GM23338 (cell line): ENCODE measurements around the gene PHLDB3. TPM values are rescaled to one million over a fixed set of nuclear protein-coding genes. Genes with fewer than 3 reads are reported as not detected.

Experiments
- ATAC-seq: fragments of 200-7000 bp; cut with Tn5 transposase; 3 replicates; pipeline ENCODE4 v1.9.1; 2020
- DNase-seq: peaks from one replicate; pipeline ENCODE4 v3.0.0-alpha.2; 2015; ENCODE audit warnings: low spot score
- H2AFZ ChIP-seq: fragments of 200-600 bp; sonication (generic); 2 replicates; pipeline ENCODE4 v1.8.0; 2016; ENCODE audit warnings: antibody characterized with exemption, mild to moderate bottlenecking, moderate library complexity
- H3F3A ChIP-seq: fragments of 200-600 bp; sonication (generic); replicated peaks from 2 replicates; pipeline ENCODE4 v1.8.0; 2017; ENCODE audit warnings: antibody characterized with exemption, mixed run types, low read depth
- H3K27ac ChIP-seq: fragments of 200-600 bp; sonication (generic); 2 replicates; pipeline ENCODE4 v1.6.1; 2016; ENCODE audit warnings: low read depth
- H3K27me3 ChIP-seq: fragments of 200-600 bp; sonication (generic); 2 replicates; pipeline ENCODE4 v1.8.0; 2016; ENCODE audit warnings: mild to moderate bottlenecking, mixed run types, moderate library complexity; ENCODE audit not compliant: insufficient read depth
- H3K36me3 ChIP-seq: fragments of 200-600 bp; sonication (generic); 2 replicates; pipeline ENCODE4 v1.8.0; 2016; ENCODE audit warnings: mild to moderate bottlenecking; ENCODE audit not compliant: insufficient read depth
- H3K4me1 ChIP-seq: fragments of 200-600 bp; sonication (generic); 2 replicates; pipeline ENCODE4 v1.8.0; 2016; ENCODE audit warnings: mild to moderate bottlenecking, moderate library complexity; ENCODE audit not compliant: insufficient read depth
- H3K4me2 ChIP-seq: fragments of 200-600 bp; sonication (generic); 2 replicates; pipeline ENCODE4 v1.7.1; 2017; ENCODE audit warnings: mixed run types
- H3K4me3 ChIP-seq: fragments of 200-600 bp; sonication (generic); 2 replicates; pipeline ENCODE4 v1.6.1; 2016; ENCODE audit warnings: mixed run types
- H3K79me2 ChIP-seq: fragments of 200-600 bp; sonication (generic); replicated peaks from 2 replicates; pipeline ENCODE4 v1.8.0; 2017; ENCODE audit warnings: mild to moderate bottlenecking; ENCODE audit not compliant: insufficient read depth
- H3K9me2 ChIP-seq: fragments of 200-600 bp; sonication (generic); 2 replicates; pipeline ENCODE4 v1.8.0; 2017; ENCODE audit not compliant: insufficient read depth
- H4K20me1 ChIP-seq: fragments of 200-600 bp; sonication (generic); replicated peaks from 2 replicates; pipeline ENCODE4 v1.8.0; 2017; ENCODE audit warnings: mild to moderate bottlenecking; ENCODE audit not compliant: insufficient read depth
- H3K27ac Mint-ChIP-seq: 2 replicates; pipeline ENCODE4 v1.8.0; 2020; ENCODE audit warnings: inconsistent platforms, mild to moderate bottlenecking, moderate library complexity, mixed read lengths
- H3K27me3 Mint-ChIP-seq: 3 replicates; pipeline ENCODE4 v1.8.0; 2022; ENCODE audit warnings: low read depth, mild to moderate bottlenecking, moderate library complexity, mixed read lengths, inconsistent platforms; ENCODE audit not compliant: insufficient read depth, poor library complexity
- H3K36me3 Mint-ChIP-seq: 3 replicates; pipeline ENCODE4 v1.8.0; 2021; ENCODE audit warnings: low read depth, mild to moderate bottlenecking, inconsistent platforms, moderate library complexity, mixed read lengths
- H3K4me1 Mint-ChIP-seq: 3 replicates; pipeline ENCODE4 v1.8.0; 2020; ENCODE audit warnings: mild to moderate bottlenecking, inconsistent platforms, mixed read lengths
- H3K4me3 Mint-ChIP-seq: 3 replicates; pipeline ENCODE4 v1.8.0; 2021; ENCODE audit warnings: moderate library complexity, mild to moderate bottlenecking, inconsistent platforms, mixed read lengths
- H3K9me3 Mint-ChIP-seq: 3 replicates; pipeline ENCODE4 v1.8.0; 2020; ENCODE audit warnings: moderate library complexity, mild to moderate bottlenecking, inconsistent platforms, mixed read lengths
- CREB1 ChIP-seq: fragments of 250-450 bp; sonication (Bioruptor Pico); IDR thresholded peaks from 2 replicates; pipeline ENCODE4 v1.5.0; 2020; ENCODE audit warnings: low read depth, mild to moderate bottlenecking, moderate library complexity
- EZH2 ChIP-seq: fragments of 200-600 bp; sonication (generic); IDR thresholded peaks from one replicate; pipeline ENCODE4 v1.8.0; 2017; ENCODE audit warnings: antibody characterized with exemption, mild to moderate bottlenecking, low read depth; ENCODE audit not compliant: unreplicated experiment
- JUNB ChIP-seq: IDR thresholded peaks from one replicate; pipeline ENCODE4 v1.6.1; 2016; ENCODE audit warnings: antibody characterized with exemption; ENCODE audit not compliant: unreplicated experiment
- POLR2AphosphoS5 ChIP-seq: IDR thresholded peaks from 2 replicates; pipeline ENCODE4 v1.6.1; 2016; ENCODE audit warnings: antibody characterized with exemption, low read depth
- STAT1 ChIP-seq: IDR thresholded peaks from one replicate; pipeline ENCODE4 v1.6.1; 2016; ENCODE audit warnings: antibody characterized with exemption; ENCODE audit not compliant: unreplicated experiment
- ZNF114 ChIP-seq: fragments of 250-450 bp; sonication (Bioruptor Pico); IDR thresholded peaks from 2 replicates; pipeline ENCODE4 v1.5.0; 2020; ENCODE audit warnings: mild to moderate bottlenecking, moderate library complexity
- polyA plus RNA-seq: library from polyadenylated mRNA; unstranded; fragments of >200 nt; fragmentation: Nextera tagmentation; extraction: Ambion mirVana; gene quantifications from 2 replicates; pipeline ENCODE4 v1.2.1, GENCODE V29; 2016
- total RNA-seq: library from RNA; depleted of rRNA; stranded (reverse); fragments of >200 nt; shearing (Covaris generic); gene quantifications from 2 replicates; pipeline ENCODE4 v1.2.3, GENCODE V29; 2014
- TF ChIP-seq, protein P1 (sequence below): IDR thresholded peaks from 2 replicates; pipeline ENCODE4 v1.6.1; 2016; ENCODE audit warnings: antibody characterized with exemption
- TF ChIP-seq, protein P2 (sequence below): IDR thresholded peaks from one replicate; pipeline ENCODE4 v1.6.1; 2018; ENCODE audit warnings: antibody characterized with exemption; ENCODE audit not compliant: unreplicated experiment
- TF ChIP-seq, protein P3 (sequence below): fragments of 250-450 bp; sonication (Bioruptor Pico); IDR thresholded peaks from 2 replicates; pipeline ENCODE4 v1.5.0; 2020; ENCODE audit warnings: mild to moderate bottlenecking, moderate library complexity

PHLDB3 gene
- total and polyA plus RNA-seq, 2 experiments from 2014 or later = 6.3 to 15.4 TPM

DNA sequence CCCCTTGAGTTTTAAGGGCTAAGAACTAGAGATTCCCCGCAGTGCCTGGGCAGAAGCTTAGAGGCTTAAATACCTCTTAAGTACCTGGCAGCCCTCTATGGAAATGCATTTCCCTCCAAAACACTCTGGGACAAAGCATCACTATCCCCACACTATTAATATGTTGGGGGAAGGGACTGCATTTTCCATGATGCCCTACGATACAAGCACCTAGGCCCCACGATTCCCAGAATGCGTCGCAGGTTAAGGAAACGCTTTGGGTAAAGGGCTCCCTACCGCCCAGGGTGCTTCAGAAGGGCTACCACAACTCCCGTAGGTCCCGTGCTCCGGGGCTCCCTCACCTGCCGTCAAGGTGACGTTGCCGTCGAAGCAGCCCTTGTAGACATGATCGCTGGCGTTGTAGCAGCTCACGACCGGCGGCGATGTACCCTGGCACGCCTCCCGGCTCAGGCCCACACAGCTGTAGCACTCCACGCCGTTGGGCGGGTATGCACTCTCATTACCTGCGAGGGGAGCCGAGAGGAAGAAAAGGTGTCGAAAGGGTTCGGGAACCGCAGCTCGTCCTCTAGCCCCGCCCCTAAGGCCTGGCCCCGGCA, 41.7 kb downstream of the PHLDB3 start:
- H3K9me2 ChIP-seq = no peaks in the 10 kb centered on the region
- DNase-seq = no peak
- H2AFZ ChIP-seq = peak overlapping the region; percentile 96
- peaks cover 14% of the 10 kb centered on the region for H3F3A ChIP-seq
- H3K27me3 ChIP-seq = peaks cover 26% of the 10 kb centered on the region
- H3K36me3 Mint-ChIP-seq = no peaks in the 10 kb centered on the region
- H3K4me1 ChIP-seq = peaks cover 15% of the 10 kb centered on the region
- peaks cover 4% of the 10 kb centered on the region for H3K4me1 Mint-ChIP-seq
- no peaks in the 10 kb centered on the region for H3K36me3 ChIP-seq
- peak overlapping the region; percentile 87 for H3K4me2 ChIP-seq
- H3K27me3 Mint-ChIP-seq = peaks cover 14% of the 10 kb centered on the region
- no peaks in the 10 kb centered on the region for H3K9me3 Mint-ChIP-seq
- H3K4me3 ChIP-seq = peak overlapping the region; percentile 89
- TF ChIP-seq, protein P1, sequence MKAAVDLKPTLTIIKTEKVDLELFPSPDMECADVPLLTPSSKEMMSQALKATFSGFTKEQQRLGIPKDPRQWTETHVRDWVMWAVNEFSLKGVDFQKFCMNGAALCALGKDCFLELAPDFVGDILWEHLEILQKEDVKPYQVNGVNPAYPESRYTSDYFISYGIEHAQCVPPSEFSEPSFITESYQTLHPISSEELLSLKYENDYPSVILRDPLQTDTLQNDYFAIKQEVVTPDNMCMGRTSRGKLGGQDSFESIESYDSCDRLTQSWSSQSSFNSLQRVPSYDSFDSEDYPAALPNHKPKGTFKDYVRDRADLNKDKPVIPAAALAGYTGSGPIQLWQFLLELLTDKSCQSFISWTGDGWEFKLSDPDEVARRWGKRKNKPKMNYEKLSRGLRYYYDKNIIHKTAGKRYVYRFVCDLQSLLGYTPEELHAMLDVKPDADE = no peak
- TF ChIP-seq POLR2AphosphoS5 = peak; percentile 78
- TF ChIP-seq CREB1 (CRISPR knock-in tag) = peak; percentile 24; the same call in 1 of the 2 replicates
- TF ChIP-seq JUNB = no peak
- TF ChIP-seq, protein P2, sequence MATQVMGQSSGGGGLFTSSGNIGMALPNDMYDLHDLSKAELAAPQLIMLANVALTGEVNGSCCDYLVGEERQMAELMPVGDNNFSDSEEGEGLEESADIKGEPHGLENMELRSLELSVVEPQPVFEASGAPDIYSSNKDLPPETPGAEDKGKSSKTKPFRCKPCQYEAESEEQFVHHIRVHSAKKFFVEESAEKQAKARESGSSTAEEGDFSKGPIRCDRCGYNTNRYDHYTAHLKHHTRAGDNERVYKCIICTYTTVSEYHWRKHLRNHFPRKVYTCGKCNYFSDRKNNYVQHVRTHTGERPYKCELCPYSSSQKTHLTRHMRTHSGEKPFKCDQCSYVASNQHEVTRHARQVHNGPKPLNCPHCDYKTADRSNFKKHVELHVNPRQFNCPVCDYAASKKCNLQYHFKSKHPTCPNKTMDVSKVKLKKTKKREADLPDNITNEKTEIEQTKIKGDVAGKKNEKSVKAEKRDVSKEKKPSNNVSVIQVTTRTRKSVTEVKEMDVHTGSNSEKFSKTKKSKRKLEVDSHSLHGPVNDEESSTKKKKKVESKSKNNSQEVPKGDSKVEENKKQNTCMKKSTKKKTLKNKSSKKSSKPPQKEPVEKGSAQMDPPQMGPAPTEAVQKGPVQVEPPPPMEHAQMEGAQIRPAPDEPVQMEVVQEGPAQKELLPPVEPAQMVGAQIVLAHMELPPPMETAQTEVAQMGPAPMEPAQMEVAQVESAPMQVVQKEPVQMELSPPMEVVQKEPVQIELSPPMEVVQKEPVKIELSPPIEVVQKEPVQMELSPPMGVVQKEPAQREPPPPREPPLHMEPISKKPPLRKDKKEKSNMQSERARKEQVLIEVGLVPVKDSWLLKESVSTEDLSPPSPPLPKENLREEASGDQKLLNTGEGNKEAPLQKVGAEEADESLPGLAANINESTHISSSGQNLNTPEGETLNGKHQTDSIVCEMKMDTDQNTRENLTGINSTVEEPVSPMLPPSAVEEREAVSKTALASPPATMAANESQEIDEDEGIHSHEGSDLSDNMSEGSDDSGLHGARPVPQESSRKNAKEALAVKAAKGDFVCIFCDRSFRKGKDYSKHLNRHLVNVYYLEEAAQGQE = no peak
- peak overlapping the region; percentile 94 for H3K4me3 Mint-ChIP-seq
- no peaks in the 10 kb centered on the region for H4K20me1 ChIP-seq
- H3K27ac Mint-ChIP-seq = peak overlapping the region; percentile 89
- peak overlapping the region; percentile 83 for H3K27ac ChIP-seq
- no peaks in the 10 kb centered on the region for H3K79me2 ChIP-seq
- peak; percentile 71 for ATAC-seq

DNA sequence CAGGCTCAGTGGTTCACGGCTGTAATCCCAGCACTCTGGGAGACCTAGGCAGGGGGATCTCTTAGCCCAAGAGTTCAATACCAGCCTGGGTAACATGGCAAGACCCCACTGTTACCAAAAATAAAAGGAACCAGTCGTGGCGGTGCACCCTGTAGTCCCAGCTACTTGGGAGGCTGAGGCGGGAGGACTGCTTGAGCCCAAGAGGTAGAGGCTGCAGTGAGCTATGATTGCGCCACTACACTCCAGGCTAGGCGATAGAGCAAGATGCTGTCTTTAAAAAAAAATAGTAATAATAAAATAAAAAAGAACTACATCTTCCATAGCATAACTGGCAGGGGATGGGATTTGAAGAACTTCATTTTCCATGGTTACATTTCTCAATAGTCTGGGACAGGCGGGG, 42.2 kb downstream of the PHLDB3 start:
- Mint-ChIP-seq H3K4me1 (peaks cover 8% of the 10 kb centered on the region), H3K27ac (peak overlapping the region; percentile 89; the same call in 1 of the 2 replicates), H3K9me3 (no peaks in the 10 kb centered on the region), H3K4me3 (peak overlapping the region; percentile 94), H3K27me3 (peaks cover 14% of the 10 kb centered on the region), H3K36me3 (no peaks in the 10 kb centered on the region)
- Histone ChIP-seq H2AFZ (peak overlapping the region; percentile 96), H3K36me3 (no peaks in the 10 kb centered on the region), H3K4me3 (peak overlapping the region; percentile 89), H3K27ac (peak overlapping the region; percentile 83), H3K9me2 (no peaks in the 10 kb centered on the region), H3K79me2 (no peaks in the 10 kb centered on the region), H4K20me1 (no peaks in the 10 kb centered on the region), H3K4me1 (peaks cover 15% of the 10 kb centered on the region), H3K27me3 (peaks cover 26% of the 10 kb centered on the region), H3K4me2 (peak overlapping the region; percentile 87), H3F3A (peaks cover 14% of the 10 kb centered on the region)
- no peak for DNase-seq
- ATAC-seq = no peak
- TF ChIP-seq, protein P3, sequence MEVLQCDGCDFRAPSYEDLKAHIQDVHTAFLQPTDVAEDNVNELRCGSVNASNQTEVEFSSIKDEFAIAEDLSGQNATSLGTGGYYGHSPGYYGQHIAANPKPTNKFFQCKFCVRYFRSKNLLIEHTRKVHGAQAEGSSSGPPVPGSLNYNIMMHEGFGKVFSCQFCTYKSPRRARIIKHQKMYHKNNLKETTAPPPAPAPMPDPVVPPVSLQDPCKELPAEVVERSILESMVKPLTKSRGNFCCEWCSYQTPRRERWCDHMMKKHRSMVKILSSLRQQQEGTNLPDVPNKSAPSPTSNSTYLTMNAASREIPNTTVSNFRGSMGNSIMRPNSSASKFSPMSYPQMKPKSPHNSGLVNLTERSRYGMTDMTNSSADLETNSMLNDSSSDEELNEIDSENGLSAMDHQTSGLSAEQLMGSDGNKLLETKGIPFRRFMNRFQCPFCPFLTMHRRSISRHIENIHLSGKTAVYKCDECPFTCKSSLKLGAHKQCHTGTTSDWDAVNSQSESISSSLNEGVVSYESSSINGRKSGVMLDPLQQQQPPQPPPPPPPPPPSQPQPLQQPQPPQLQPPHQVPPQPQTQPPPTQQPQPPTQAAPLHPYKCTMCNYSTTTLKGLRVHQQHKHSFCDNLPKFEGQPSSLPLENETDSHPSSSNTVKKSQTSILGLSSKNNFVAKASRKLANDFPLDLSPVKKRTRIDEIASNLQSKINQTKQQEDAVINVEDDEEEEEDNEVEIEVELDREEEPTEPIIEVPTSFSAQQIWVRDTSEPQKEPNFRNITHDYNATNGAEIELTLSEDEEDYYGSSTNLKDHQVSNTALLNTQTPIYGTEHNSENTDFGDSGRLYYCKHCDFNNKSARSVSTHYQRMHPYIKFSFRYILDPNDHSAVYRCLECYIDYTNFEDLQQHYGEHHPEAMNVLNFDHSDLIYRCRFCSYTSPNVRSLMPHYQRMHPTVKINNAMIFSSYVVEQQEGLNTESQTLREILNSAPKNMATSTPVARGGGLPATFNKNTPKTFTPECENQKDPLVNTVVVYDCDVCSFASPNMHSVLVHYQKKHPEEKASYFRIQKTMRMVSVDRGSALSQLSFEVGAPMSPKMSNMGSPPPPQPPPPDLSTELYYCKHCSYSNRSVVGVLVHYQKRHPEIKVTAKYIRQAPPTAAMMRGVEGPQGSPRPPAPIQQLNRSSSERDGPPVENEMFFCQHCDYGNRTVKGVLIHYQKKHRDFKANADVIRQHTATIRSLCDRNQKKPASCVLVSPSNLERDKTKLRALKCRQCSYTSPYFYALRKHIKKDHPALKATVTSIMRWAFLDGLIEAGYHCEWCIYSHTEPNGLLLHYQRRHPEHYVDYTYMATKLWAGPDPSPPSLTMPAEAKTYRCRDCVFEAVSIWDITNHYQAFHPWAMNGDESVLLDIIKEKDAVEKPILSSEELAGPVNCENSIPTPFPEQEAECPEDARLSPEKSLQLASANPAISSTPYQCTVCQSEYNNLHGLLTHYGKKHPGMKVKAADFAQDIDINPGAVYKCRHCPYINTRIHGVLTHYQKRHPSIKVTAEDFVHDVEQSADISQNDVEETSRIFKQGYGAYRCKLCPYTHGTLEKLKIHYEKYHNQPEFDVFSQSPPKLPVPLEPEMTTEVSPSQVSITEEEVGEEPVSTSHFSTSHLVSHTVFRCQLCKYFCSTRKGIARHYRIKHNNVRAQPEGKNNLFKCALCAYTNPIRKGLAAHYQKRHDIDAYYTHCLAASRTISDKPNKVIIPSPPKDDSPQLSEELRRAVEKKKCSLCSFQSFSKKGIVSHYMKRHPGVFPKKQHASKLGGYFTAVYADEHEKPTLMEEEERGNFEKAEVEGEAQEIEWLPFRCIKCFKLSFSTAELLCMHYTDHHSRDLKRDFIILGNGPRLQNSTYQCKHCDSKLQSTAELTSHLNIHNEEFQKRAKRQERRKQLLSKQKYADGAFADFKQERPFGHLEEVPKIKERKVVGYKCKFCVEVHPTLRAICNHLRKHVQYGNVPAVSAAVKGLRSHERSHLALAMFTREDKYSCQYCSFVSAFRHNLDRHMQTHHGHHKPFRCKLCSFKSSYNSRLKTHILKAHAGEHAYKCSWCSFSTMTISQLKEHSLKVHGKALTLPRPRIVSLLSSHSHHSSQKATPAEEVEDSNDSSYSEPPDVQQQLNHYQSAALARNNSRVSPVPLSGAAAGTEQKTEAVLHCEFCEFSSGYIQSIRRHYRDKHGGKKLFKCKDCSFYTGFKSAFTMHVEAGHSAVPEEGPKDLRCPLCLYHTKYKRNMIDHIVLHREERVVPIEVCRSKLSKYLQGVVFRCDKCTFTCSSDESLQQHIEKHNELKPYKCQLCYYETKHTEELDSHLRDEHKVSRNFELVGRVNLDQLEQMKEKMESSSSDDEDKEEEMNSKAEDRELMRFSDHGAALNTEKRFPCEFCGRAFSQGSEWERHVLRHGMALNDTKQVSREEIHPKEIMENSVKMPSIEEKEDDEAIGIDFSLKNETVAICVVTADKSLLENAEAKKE (CRISPR knock-in tag) = no peak
- TF ChIP-seq JUNB = no peak
- no peak for TF ChIP-seq STAT1
- TF ChIP-seq ZNF114 = no peak
- TF ChIP-seq EZH2 = no peak
